ENCODE data around the gene CD6. TPM values are rescaled to one million over a fixed set of nuclear protein-coding genes. Genes with fewer than 3 reads are reported as not detected.

The CD6 gene
- total and polyA plus RNA-seq, 12 donors = 0.22 to 8.4 (median 2.1) TPM

- Histone ChIP-seq H3K36me3 (replicated peaks in 1 of 2) (no peaks in the 10 kb centered on the region), H3K9me3 (replicated peaks in 1 of 3) (no peaks in the 10 kb centered on the region), H3K27ac (peak overlapping the region in 1 of 5 donors; percentile 10), H3K27me3 (peaks cover 12% of the 10 kb centered on the region), H3K4me3 (no peak overlapping the region), H3K4me1 (replicated peaks in 1 of 2) (peaks cover 7 to 11% of the 10 kb centered on the region in 2 donors)
- 65 to 75% (median 71%) methylated on average over 8 to 12 of the region's 12 CpGs for WGBS, 4 donors
- intact Hi-C loops (cut with DNase I) = no loop called here
- no peak for DNase-seq
- no peak for TF ChIP-seq POLR2A (IDR thresholded peaks at IDR 0.05)
- TF ChIP-seq, protein P1, sequence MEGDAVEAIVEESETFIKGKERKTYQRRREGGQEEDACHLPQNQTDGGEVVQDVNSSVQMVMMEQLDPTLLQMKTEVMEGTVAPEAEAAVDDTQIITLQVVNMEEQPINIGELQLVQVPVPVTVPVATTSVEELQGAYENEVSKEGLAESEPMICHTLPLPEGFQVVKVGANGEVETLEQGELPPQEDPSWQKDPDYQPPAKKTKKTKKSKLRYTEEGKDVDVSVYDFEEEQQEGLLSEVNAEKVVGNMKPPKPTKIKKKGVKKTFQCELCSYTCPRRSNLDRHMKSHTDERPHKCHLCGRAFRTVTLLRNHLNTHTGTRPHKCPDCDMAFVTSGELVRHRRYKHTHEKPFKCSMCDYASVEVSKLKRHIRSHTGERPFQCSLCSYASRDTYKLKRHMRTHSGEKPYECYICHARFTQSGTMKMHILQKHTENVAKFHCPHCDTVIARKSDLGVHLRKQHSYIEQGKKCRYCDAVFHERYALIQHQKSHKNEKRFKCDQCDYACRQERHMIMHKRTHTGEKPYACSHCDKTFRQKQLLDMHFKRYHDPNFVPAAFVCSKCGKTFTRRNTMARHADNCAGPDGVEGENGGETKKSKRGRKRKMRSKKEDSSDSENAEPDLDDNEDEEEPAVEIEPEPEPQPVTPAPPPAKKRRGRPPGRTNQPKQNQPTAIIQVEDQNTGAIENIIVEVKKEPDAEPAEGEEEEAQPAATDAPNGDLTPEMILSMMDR (IDR thresholded peaks at IDR 0.05) = no peak
Observed at GRCh38 chr11:61011950-61012736, 40.7 kb downstream of the CD6 start.

- H3K27me3 ChIP-seq = peaks cover 6% of the 10 kb centered on the region
- H3K9me3 ChIP-seq (replicated peaks in 1 of 3) = no peaks in the 10 kb centered on the region
- no peaks in the 10 kb centered on the region for H3K36me3 ChIP-seq (replicated peaks in 1 of 2)
- WGBS, 4 donors = 82 to 100% (median 90%) methylated on average over 1 to 6 of the region's 6 CpGs
- no peak for TF ChIP-seq POLR2A (IDR thresholded peaks at IDR 0.05)
- TF ChIP-seq, protein P1 (IDR thresholded peaks at IDR 0.05) = no peak
- H3K4me3 ChIP-seq = no peak overlapping the region
- intact Hi-C loops (cut with DNase I) = no loop called here
- H3K27ac ChIP-seq = peak overlapping the region in 1 of 5 donors; percentile 10
- no peak for DNase-seq
- peaks cover under 1 to 5% of the 10 kb centered on the region in 2 donors for H3K4me1 ChIP-seq (replicated peaks in 1 of 2)
Observed at GRCh38 chr11:61012737-61013215, 41.3 kb downstream of the CD6 start.

GRCh38 chr11:61018059-61018458, 46.6 kb downstream of the CD6 start:
- no peak for DNase-seq
- Histone ChIP-seq H3K4me1 (replicated peaks in 1 of 2) (no peaks in the 10 kb centered on the region), H3K27ac (no peak overlapping the region), H3K4me3 (no peak overlapping the region), H3K9me3 (replicated peaks in 1 of 3) (no peaks in the 10 kb centered on the region), H3K36me3 (replicated peaks in 1 of 2) (no peaks in the 10 kb centered on the region), H3K27me3 (peaks cover 21% of the 10 kb centered on the region)
- intact Hi-C loops (cut with DNase I) = no loop called here
- WGBS, 4 donors = 68 to 86% (median 79%) methylated on average over 2 to 7 of the region's 7 CpGs
- no peak for TF ChIP-seq POLR2A (IDR thresholded peaks at IDR 0.05)
- TF ChIP-seq, protein P1 (IDR thresholded peaks at IDR 0.05) = no peak

GRCh38 chr11:61019037-61019831, 47.8 kb downstream of the CD6 start:
- DNase-seq = no peak
- WGBS, 4 donors = 73 to 86% (median 84%) methylated on average over 11 to 19 of the region's 19 CpGs
- Histone ChIP-seq H3K4me1 (replicated peaks in 1 of 2) (no peaks in the 10 kb centered on the region), H3K27me3 (peaks cover 21% of the 10 kb centered on the region), H3K4me3 (no peak overlapping the region), H3K36me3 (replicated peaks in 1 of 2) (no peaks in the 10 kb centered on the region), H3K27ac (no peak overlapping the region), H3K9me3 (replicated peaks in 1 of 3) (no peaks in the 10 kb centered on the region)
- intact Hi-C loops (cut with DNase I) = no loop called here
- no peak for TF ChIP-seq POLR2A (IDR thresholded peaks at IDR 0.05)
- TF ChIP-seq, protein P1 (IDR thresholded peaks at IDR 0.05) = no peak
